Measurements from ENCODE around the gene AADACL4.
"Not testable (repeated sequence)": the region's sequence is repeated elsewhere in the genome, so short reads cannot be mapped to it uniquely, and the experiment has no call there.

The AADACL4 gene

DNA sequence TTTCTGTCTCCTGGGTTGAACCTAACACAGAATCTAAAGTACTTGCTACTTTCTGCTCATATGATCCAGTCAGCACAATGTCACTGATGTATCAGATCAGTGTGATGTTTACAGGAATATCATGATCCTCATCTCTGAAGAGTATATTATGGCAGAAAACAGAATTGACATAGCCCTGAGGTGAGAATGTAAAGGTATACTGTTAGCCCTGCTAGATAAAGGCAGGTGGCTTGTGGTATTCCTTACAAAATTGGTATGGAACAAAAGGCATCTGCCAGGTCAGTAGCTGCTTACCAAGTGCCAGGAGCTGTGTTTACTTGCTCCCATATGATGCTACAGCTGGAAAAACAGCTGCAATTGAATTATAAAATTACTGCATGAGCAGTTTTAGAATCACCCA lies 30.5 kb downstream of the AADACL4 start:
- TF ChIP-seq POLR2A (IDR thresholded peaks at IDR 0.05; ENCODE audit: low read depth, low read length), result no peak
- no peak for FAIRE-seq
- no peak for DNase-seq (ENCODE audit: insufficient read length, low spot score)

DNA sequence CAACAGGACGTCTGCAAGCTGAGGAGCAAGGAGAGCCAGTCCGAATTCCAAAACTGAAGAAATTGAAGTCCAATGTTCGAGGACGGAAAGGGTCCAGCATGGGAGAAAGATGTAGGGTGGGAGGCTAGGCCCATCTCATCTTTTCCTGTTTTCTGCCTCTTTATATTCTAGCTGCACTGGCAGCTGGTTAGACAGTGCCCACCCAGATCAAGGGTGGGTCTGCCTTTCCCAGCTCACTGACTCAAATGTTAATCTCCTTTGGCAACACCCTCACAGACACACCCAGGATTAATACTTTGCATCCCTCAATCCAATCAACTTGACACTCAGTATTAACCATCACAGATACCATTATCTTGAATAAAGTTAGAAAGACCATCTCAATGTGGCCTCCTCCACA lies 32.2 kb downstream of the AADACL4 start:
- FAIRE-seq; DNase-seq (ENCODE audit: insufficient read length, low spot score): not testable (repeated sequence)

DNA sequence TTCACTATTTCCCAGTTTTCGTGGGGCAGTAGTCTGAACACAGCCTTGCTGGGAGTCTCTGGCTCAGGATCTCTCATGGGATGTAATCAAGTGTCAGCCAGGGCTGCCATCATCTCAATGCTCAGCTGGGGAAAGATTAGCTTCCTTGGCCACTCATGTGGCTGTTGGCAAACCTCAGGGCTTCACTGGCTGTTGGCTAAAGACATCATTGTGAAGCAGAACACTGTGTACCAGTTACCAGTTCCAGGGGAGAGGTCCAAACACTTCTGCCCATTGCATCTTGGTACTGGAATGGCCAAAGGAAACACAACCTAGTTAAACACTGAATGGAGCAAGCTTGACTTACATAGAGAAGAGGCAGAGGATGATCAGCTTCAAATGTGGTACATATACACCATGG lies 33.7 kb downstream of the AADACL4 start:
- no peak for TF ChIP-seq POLR2A (IDR thresholded peaks at IDR 0.05; ENCODE audit: low read depth, low read length)
- no peak for FAIRE-seq

DNA sequence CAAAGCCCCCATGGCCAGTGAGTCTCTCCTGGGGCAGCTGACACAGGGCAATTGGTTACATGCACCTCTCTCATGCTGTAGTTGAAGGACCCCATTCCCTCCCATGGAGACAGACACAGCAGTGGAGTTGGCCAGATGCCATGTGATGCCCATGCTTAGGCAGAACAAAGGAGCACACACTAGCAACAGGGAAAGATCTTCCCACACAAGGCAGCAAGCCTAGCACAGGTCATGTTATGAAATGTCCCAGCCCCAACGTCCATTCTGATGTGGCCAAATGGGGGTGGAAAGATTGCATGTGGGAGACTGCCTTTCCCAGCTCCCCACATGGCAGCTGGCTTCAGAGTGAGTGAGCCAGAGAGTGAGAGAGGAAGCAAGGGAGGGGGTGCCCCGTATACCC lies 34.5 kb downstream of the AADACL4 start:
- no peak for TF ChIP-seq POLR2A (IDR thresholded peaks at IDR 0.05; ENCODE audit: low read depth, low read length)
- FAIRE-seq, result no peak
- DNase-seq (ENCODE audit: insufficient read length, low spot score), result no peak

More for the DNA sequence above, 33.7 kb downstream of the AADACL4 start:
- DNase-seq (ENCODE audit: insufficient read length, low spot score), result no peak

DNA sequence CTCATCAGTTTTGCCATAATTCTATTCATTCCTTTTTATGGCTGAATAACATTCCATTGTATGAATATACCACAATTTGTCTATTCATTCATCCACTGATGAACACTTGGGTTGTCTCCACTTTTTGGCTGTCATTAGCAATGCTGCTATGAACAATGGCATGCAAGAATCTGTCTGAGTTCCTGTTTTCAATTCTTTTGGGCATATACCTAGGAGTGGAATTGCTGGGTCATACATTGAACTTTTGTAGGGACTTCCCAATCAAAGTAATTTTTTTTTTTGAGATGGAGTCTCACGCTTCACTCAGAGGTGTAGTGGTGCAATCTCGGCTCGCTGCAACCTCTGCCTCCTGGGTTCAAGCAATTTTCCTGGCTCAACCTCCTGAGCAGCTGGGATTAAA lies 34.9 kb downstream of the AADACL4 start:
- FAIRE-seq (no peak), DNase-seq (ENCODE audit: insufficient read length, low spot score) (no peak)
- no peak for TF ChIP-seq POLR2A (IDR thresholded peaks at IDR 0.05; ENCODE audit: low read depth, low read length)

DNA sequence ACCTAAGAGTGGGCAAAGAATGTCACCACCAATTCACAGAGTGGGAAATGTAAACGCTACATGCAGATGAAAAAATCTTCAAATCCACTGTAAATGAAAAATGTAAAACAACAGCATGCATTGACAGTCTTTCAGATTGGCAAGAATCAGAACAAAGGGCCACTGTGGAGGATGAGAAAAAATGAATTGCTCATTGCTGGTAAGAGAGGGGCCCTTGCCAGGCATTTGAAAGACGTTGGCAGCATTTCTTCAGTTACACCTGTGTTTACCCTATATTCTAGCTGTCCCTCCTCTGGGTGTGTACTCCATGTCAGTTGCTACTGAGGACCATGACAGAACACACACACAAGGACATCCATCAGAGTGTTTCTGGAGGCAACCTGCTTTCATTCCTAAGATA lies 46.3 kb downstream of the AADACL4 start:
- TF ChIP-seq POLR2A (IDR thresholded peaks at IDR 0.05; ENCODE audit: low read depth, low read length), result no peak
- DNase-seq (ENCODE audit: insufficient read length, low spot score) (no peak), FAIRE-seq (no peak)

DNA sequence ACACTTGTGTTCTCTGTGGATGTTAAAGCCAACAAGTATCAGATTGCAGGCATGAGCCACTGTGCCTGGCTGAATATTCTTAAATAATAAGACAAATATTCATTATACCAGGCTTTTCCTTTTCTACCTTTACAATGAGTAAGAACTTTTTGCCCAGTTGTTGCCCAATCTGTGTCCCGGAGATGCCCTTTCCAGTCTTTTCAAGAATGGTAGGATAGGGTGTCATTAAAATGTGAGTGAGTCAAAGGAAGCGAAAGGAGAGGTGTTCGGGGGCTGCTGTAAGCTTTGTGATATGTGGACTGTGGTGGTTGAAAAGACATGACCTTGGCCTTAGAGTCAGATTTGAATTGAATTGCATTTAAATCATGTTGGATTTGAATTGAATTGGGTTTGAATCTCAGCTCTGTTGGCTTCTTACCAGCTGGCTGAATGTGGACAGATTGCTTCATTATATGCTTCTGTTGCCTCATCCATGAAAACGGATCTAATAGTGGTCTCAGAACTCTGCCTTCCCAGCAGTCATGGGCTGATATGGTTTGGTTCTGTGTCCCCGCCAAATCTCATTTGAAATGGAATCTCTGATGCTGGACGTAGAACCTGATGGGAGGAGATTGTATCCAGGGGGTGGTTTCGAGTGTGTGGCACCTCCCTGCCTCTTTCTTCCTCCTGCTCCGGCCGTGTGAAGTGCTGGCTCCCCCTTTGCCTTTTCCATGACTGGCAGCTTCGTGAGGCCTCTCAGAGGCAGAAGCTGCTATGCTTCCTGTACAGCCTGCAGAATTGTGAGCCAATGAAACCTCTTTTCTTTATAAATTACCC lies 49.3 kb downstream of the AADACL4 start:
- no peak for FAIRE-seq
- TF ChIP-seq POLR2A (IDR thresholded peaks at IDR 0.05; ENCODE audit: low read depth, low read length), result no peak

DNA sequence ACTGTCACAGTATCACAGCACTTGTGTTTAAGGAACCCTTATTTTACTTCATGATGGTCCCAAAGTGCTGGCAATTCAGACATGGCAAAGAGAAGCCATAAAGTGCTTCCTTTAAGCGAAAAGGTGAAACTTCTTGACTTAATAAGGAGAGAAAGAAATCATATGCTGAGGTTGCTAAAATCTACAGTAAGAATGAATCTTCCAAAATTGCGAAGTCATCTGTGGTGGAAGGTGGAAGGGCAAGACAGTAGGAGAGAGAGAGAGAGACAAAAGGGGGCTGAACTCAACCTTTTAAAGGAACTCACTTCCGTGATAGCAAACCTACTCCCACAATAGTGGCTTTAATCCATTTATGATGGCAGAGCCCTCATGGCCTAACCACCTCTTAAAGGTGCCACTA lies 52.8 kb downstream of the AADACL4 start:
- TF ChIP-seq POLR2A (IDR thresholded peaks at IDR 0.05; ENCODE audit: low read depth, low read length), result no peak
- FAIRE-seq, result no peak
- DNase-seq (ENCODE audit: insufficient read length, low spot score), result no peak

More for the DNA sequence above, 49.3 kb downstream of the AADACL4 start:
- no peak for DNase-seq (ENCODE audit: insufficient read length, low spot score)

DNA sequence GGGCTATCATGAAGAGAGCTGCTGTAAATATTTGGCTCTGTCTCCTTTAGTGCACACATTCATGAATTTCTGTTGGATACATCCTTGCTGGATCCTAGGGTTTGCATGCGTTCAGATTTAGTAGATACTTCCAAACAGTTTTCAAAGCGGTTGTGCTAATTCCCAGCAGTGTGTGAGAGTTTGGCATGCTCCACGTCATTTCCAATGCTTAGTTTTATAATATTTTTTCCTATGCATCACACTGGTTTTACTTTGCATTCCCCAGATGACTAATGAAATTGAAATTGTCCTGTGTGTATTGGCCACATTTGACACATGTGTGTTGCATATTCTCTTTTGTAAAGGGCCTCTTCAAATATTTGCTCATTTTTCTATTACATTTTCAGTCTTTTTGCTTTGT lies 53.5 kb downstream of the AADACL4 start:
- DNase-seq (ENCODE audit: insufficient read length, low spot score) (no peak), FAIRE-seq (no peak)
- TF ChIP-seq POLR2A (IDR thresholded peaks at IDR 0.05; ENCODE audit: low read depth, low read length), result no peak

DNA sequence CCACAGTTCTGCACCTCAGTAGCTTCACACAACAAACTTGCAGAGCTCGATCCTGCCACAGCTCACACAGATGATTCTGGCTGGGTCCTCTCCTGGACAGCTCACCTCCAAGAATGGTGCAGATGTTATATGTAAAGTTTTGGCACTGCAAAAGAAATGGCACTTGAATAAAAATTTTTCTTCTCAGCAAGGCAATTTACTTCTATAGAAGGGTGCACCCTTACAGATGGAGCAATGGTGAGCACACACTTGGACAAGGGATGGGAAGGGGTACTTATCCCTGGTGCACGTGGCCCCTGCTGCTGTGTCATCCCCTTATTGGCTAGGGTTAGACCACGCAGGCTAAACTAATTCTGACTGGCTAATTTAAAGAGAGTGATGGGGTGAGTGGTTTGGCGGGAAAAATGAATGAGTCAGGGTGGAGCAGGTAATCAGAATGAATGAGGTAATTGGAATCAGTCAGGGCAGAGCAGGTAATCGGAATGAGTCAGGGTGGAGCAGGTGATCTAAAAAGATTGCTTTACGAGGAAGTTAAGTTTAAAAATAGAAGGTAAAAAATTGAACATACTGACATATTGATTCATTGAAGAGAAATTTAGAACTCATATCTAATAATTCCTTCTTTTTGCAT lies 60.1 kb downstream of the AADACL4 start:
- no peak for FAIRE-seq
- TF ChIP-seq POLR2A (IDR thresholded peaks at IDR 0.05; ENCODE audit: low read depth, low read length), result no peak
- DNase-seq (ENCODE audit: insufficient read length, low spot score), result no peak

DNA sequence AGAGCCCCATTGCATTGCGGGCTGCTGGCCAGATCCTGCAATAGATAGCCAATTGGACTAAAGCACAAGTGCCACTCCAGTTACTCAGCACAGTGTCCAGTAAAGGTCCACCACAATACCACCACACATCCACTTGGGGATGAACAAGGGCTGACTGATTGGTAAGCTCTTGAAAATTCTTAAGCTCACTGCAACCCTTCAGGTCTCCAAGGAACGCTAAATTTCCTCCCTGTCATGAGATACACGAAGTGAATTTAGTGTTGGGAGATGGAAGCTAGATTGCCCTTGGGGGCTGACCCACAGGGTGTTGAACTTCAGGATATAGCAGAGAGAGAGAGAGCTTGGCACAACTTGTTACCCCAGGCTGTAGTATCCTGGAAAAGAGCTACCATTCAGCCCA lies 62.2 kb downstream of the AADACL4 start:
- no peak for TF ChIP-seq POLR2A (IDR thresholded peaks at IDR 0.05; ENCODE audit: low read depth, low read length)
- no peak for FAIRE-seq
- no peak for DNase-seq (ENCODE audit: insufficient read length, low spot score)

DNA sequence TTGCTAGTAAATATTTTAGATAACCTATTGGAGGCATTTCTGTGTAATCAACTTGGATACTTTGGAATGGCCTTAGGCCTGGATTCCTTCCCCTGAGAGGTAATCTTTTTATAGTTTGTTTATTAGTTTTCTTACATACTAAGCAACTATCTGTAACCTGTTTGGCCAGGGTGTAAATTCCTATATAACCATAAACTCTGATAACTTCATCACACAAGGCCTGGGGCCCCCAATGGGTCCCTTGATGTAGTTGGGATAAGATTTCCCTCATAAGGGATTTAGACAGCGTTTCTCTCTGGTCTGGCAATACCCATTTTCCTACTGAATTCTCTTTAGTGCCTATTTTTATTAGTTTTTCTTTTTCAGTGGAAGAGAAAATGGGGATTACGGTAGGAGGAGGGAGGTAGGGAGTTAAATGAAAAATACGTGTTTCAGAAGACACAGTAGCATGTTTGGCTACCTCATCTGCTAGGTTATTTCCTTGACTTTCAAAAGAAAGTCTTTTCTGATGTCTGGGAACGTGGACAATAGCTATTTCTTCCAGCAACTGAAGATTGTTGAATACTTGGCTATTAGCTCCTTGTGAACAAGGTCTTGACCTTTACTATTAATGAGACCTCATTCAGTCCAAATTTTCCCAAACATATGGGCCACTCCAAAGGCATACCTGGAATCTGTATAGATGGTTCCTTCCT lies 64.7 kb downstream of the AADACL4 start:
- FAIRE-seq, result no peak
- TF ChIP-seq POLR2A (IDR thresholded peaks at IDR 0.05; ENCODE audit: low read depth, low read length), result no peak
- no peak for DNase-seq (ENCODE audit: insufficient read length, low spot score)

DNA sequence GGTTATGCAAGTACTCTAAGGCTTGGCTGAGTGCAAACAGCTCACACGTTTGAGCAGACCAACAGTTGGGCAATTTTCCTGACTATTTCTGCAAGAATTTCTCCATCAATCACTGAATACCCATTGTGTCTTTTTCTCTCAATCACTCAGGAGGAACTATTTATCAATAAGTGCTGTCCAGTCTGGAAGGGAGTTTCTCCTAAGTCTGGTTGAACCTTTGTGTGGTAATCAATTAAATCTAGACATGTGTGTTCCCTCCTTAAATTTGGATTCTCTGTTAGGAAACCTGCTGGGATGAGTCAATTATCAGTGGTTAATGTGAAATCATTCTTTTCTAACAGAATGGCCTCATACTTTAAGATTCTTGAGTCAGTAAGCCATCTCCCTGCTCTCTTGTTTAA lies 65.2 kb downstream of the AADACL4 start:
- FAIRE-seq, result no peak
- no peak for DNase-seq (ENCODE audit: insufficient read length, low spot score)
- no peak for TF ChIP-seq POLR2A (IDR thresholded peaks at IDR 0.05; ENCODE audit: low read depth, low read length)

DNA sequence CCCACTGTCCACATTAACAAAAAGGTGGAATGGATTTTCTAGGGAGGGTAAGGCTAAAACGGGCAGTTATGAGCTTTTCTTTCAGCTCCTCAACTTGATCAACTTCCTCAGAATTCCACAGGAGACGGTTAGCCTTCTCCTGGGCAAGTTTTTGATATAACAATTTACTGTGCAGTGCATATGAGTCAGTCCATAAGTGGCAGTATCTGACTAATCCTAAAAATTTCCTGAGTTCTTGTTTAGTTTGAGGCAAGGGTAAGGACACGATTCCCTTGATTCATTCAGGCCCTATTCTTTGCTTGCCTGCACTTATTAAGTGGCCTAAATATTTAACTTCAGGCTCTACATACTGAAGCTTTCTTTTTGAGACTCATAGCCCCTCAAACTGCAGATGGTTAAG lies 65.8 kb downstream of the AADACL4 start:
- no peak for TF ChIP-seq POLR2A (IDR thresholded peaks at IDR 0.05; ENCODE audit: low read depth, low read length)
- DNase-seq (ENCODE audit: insufficient read length, low spot score) (no peak), FAIRE-seq (no peak)

DNA sequence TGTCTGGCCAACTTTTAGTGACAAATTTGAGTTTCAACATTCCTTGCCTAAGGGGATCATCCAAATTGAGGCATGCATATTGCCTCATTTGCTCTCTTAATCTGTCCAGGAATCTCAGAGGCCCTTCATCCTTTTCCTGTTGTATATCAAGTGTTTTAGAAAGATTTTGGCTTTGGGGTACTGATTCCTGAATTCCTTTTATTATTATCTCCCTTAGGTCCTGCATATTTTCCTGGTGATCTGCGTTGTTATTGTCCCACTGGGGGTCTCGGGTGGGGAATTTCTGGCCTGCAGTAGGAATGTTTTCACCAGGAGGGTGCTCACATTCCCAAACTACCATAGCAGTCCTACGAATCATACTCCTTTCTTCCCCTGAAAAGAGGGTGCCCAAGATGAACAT lies 67.7 kb downstream of the AADACL4 start:
- no peak for DNase-seq (ENCODE audit: insufficient read length, low spot score)
- TF ChIP-seq POLR2A (IDR thresholded peaks at IDR 0.05; ENCODE audit: low read depth, low read length), result no peak
- FAIRE-seq, result no peak

All from H54 (cell line).